ENCODE measurements around the gene GPR183.

The GPR183 gene

DNA sequence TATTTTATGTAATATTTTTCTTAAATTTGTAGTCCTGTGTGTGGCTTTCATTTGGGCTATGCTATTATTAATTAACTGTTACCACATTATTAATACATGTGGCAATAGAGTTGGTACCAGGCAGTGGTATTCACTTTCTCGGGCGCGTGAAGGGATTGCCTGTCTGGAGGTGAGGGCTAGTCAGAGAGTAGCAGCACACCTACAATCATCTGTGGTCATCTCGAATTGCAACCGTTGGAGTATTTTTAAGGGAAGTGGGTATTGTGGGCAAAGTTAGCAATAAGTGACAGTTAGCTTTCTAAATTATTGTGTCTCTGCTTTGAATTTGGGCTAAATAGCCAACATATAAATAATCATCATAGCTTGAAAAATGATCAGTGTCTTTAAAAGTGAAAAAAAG lies 29.0 kb downstream of the GPR183 start:
- Histone ChIP-seq H3K27me3 (ENCODE audit: low read length) (no peaks in the 10 kb centered on the region), H2AFZ (ENCODE audit: low read depth, low read length, severe bottlenecking) (no peak overlapping the region), H3K79me2 (ENCODE audit: insufficient read depth, low read length) (no peaks in the 10 kb centered on the region), H3K36me3 (ENCODE audit: low read length) (0 out of 2 replicates have a peak, but pooled peaks cover 3% of the 10 kb centered on the region), H3K9me2 (replicated peaks; ENCODE audit: insufficient read depth, low read length) (no peaks in the 10 kb centered on the region), H3K9ac (ENCODE audit: low read length) (no peak overlapping the region), H3F3A (ENCODE audit: insufficient read depth) (peaks cover 14% of the 10 kb centered on the region), H4K20me1 (ENCODE audit: low read depth, low read length) (peaks cover 28% of the 10 kb centered on the region), H3K9me3 (ENCODE audit: insufficient read depth, low read length) (no peaks in the 10 kb centered on the region), H3K4me3 (ENCODE audit: insufficient read depth, low read length, poor library complexity, severe bottlenecking) (no peak overlapping the region), H3K4me2 (ENCODE audit: low read depth, low read length, poor library complexity, severe bottlenecking) (no peak overlapping the region), H3K27ac (ENCODE audit: low read depth, low read length) (no peak overlapping the region)
- TF ChIP-seq EZH2phosphoT487 (conservative IDR thresholded peaks at IDR 0.05; ENCODE audit: low read length): no peak
- TF ChIP-seq, protein P1, sequence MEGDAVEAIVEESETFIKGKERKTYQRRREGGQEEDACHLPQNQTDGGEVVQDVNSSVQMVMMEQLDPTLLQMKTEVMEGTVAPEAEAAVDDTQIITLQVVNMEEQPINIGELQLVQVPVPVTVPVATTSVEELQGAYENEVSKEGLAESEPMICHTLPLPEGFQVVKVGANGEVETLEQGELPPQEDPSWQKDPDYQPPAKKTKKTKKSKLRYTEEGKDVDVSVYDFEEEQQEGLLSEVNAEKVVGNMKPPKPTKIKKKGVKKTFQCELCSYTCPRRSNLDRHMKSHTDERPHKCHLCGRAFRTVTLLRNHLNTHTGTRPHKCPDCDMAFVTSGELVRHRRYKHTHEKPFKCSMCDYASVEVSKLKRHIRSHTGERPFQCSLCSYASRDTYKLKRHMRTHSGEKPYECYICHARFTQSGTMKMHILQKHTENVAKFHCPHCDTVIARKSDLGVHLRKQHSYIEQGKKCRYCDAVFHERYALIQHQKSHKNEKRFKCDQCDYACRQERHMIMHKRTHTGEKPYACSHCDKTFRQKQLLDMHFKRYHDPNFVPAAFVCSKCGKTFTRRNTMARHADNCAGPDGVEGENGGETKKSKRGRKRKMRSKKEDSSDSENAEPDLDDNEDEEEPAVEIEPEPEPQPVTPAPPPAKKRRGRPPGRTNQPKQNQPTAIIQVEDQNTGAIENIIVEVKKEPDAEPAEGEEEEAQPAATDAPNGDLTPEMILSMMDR (IDR thresholded peaks at IDR 0.05; ENCODE audit: insufficient read depth, low read length, poor library complexity, severe bottlenecking): no peak

DNA sequence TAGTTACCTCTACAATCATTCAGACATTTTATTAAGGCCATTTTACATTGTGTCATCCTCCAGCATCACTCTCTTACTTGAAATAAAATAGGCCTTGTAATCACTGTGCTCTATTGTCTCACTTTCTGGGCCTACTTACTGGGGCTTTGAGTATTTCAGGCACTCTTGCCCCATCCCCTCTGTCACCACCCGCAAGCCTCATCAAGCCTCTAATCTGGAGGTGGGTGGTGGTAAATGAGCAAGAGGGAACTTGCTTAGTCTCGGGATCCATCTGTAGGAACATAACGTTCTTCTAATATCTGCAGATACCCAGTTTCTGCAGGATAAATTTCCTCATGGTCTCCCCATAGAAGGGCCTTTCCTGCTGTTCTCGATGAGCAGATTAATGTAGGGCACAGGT lies 29.6 kb downstream of the GPR183 start:
- H3K4me2 ChIP-seq (ENCODE audit: low read depth, low read length, poor library complexity, severe bottlenecking): no peak overlapping the region
- no peak overlapping the region for H3K4me3 ChIP-seq (ENCODE audit: insufficient read depth, low read length, poor library complexity, severe bottlenecking)
- no peaks in the 10 kb centered on the region for H3K9me3 ChIP-seq (ENCODE audit: insufficient read depth, low read length)
- no peak overlapping the region for H3K27ac ChIP-seq (ENCODE audit: low read depth, low read length)
- no peak for TF ChIP-seq EZH2phosphoT487 (conservative IDR thresholded peaks at IDR 0.05; ENCODE audit: low read length)
- TF ChIP-seq, protein P1 (IDR thresholded peaks at IDR 0.05; ENCODE audit: insufficient read depth, low read length, poor library complexity, severe bottlenecking): no peak
- no peak overlapping the region for H2AFZ ChIP-seq (ENCODE audit: low read depth, low read length, severe bottlenecking)
- no peaks in the 10 kb centered on the region for H3K79me2 ChIP-seq (ENCODE audit: insufficient read depth, low read length)
- 0 out of 2 replicates have a peak, but pooled peaks cover 3% of the 10 kb centered on the region for H3K36me3 ChIP-seq (ENCODE audit: low read length)
- peaks cover 8% of the 10 kb centered on the region for H3F3A ChIP-seq (ENCODE audit: insufficient read depth)
- H3K9ac ChIP-seq (ENCODE audit: low read length): no peak overlapping the region
- H3K27me3 ChIP-seq (ENCODE audit: low read length): no peaks in the 10 kb centered on the region
- H4K20me1 ChIP-seq (ENCODE audit: low read depth, low read length): peaks cover 23% of the 10 kb centered on the region
- H3K9me2 ChIP-seq (replicated peaks; ENCODE audit: insufficient read depth, low read length): no peaks in the 10 kb centered on the region

DNA sequence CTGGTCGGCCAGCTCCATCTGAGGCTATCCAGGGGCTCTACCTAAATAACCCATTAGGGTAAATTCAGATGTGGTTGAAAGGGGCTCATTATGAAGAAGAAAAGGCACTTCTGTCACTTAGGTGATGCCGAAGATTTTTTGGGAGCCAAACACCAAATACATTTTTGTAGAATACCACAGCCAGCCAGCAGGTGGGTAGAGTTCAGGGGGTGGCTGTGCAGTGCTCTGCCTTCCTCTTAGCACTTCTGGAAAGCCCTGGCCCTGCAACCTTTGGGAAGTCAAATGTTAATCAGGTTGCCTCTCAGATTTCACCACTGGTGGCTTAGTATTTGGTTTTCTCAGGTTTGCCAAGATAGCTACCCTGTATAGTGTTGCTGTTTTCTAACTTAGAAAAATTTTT lies 30.5 kb downstream of the GPR183 start:
- no peaks in the 10 kb centered on the region for H3F3A ChIP-seq (ENCODE audit: insufficient read depth)
- no peak overlapping the region for H3K4me2 ChIP-seq (ENCODE audit: low read depth, low read length, poor library complexity, severe bottlenecking)
- no peak overlapping the region for H3K9ac ChIP-seq (ENCODE audit: low read length)
- H4K20me1 ChIP-seq (ENCODE audit: low read depth, low read length): peaks cover 19% of the 10 kb centered on the region
- no peak overlapping the region for H3K27ac ChIP-seq (ENCODE audit: low read depth, low read length)
- H3K4me3 ChIP-seq (ENCODE audit: insufficient read depth, low read length, poor library complexity, severe bottlenecking): no peak overlapping the region
- H3K36me3 ChIP-seq (ENCODE audit: low read length): 0 out of 2 replicates have a peak, but pooled peaks cover 3% of the 10 kb centered on the region
- TF ChIP-seq, protein P1 (IDR thresholded peaks at IDR 0.05; ENCODE audit: insufficient read depth, low read length, poor library complexity, severe bottlenecking): no peak
- H3K9me3 ChIP-seq (ENCODE audit: insufficient read depth, low read length): no peaks in the 10 kb centered on the region
- no peak overlapping the region for H2AFZ ChIP-seq (ENCODE audit: low read depth, low read length, severe bottlenecking)
- H3K27me3 ChIP-seq (ENCODE audit: low read length): no peaks in the 10 kb centered on the region
- H3K79me2 ChIP-seq (ENCODE audit: insufficient read depth, low read length): no peaks in the 10 kb centered on the region
- no peaks in the 10 kb centered on the region for H3K9me2 ChIP-seq (replicated peaks; ENCODE audit: insufficient read depth, low read length)
